Measurements from ENCODE around the gene MRPS2.
"Not testable (repeated sequence)": the region's sequence is repeated elsewhere in the genome, so short reads cannot be mapped to it uniquely, and the experiment has no call there.

The MRPS2 gene

DNA sequence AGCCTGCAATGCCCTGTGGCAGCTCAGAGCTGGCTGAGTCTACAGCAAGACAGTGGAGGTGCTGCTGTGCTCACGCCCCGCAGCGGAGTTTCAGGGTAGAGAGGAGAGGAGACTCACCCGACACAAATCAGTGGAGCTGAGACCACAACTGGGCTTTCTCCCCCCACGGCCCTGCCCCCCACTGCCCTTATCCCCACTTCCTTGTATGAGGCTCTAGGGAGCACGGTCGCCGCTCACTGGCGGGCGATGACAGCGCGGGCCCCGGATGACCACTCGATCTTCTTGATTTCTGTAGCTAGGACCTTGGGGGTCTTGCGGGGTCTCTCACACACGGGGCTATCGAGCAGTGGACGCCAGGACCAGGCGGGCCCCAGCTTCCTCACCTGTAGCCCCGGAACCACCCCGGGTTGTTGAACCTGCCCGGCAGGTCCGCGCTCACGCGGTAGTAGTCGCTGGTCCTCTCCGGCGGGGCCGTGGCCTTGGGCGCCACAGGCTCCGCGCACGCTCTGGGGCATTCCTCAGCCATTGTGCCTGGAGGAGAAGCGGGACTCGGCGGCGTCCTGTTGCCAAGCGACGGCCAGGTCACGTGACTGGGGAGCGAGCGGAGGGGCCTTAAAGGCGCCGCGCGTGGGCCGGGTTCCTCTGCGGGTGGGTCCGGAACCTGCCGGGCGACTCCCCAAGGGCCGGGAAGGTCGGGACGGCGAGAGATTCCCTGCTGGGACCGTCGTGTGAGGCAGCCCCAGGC, 984 bp upstream of the MRPS2 start:
- DNase-seq (ENCODE audit: low read depth) = peak; percentile 85

DNA sequence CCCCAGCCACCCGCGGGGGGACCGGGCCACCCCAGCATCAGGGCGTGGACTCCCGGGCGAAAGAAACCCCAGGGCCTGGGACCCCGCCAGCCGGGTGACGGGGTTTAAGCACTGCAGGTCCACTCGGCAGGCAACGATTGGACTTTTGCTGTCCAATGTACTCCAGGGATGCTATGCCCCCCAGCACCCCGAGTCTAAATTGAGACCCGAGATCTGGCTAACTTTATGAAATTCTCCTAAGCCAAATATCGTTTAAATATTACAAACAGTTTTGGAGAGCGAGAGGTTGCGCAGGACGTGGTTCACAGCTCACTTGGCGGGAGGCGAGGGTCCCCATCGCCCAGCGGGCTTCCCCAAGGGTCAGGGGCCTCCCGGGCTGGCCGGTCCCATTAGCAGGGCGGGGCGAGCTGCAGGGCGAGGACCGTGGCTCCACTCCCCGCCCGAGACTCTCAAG, 384 bp upstream of the MRPS2 start:
- no peak for DNase-seq (ENCODE audit: low read depth)

DNA sequence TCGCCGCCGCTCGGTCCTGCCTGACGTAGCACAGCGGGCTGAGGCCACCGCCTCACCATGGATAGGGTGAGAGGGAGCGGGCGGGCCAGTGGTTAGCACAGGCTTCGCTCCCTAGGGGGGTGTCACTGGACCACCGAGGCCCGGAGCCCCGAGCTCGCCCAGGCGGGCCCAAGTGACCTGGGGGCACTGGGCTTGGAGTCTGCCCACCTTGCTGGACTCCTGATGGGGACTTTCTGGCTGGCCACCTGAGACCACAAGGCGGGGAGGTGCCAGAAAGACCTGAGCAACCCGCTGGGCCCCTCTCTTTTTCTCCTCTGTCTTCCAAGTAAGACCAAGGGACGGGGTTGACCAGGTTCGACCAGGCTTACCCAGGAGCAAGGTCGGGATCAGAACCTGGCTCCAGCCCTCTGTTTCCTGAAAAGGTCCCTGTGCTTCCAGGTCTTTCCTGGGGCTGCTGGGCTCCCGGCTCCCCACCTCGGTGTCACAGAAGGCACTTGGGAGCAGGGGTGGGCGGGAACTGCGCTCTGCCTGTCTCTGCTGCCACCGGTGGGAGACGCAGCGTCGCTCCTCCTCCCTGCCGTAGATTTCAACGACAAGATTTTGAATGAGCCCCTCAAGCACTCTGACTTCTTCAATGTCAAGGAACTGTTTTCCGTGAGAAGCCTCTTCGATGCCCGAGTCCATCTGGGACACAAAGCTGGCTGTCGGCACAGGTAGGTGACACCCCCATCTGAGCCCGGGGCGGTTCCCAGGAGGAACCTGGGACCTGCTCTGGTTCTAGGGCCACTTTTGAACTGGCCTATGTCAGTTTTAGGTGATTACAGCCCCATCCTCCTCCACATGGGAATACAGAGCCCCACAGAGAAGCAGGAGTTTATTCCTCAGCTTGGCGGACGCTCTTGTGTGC, 1.0 kb downstream of the MRPS2 start:
- DNase-seq (ENCODE audit: low read depth) = no peak

DNA sequence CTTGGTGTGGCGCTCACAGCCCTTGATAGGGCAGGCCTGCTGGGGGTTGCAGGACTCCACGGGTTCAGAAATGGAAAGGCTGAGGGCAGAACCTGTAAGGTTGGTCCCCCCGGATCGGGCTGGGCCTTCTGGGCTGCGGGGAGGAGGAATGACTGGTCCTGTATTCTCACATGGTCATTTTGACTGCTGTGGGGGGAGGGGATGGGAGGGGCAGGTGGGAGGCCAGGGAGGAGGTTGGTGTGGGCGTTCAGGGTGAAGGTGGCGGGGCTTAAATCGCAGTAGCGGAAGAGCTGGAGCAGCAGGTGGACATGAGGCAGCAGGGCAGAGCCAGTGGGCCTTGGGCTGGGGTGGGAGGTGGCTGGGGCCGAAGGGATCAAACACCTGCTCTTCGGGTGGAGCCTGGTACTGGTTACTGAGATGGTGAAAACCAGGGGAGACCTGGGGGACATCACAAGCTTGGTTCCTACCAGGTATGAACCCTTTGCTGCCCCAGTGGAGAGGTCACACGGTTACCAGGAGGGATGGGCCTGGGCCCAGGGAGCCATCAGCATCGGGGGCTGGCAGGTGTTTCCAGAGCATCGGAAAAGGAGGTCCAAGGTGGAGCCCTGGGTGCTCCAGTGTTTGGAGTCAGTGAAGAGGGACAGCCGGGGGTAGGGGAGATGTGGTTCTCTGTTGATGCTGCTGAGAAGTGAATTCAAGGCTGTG, 1.8 kb downstream of the MRPS2 start:
- no peak for DNase-seq (ENCODE audit: low read depth)

DNA sequence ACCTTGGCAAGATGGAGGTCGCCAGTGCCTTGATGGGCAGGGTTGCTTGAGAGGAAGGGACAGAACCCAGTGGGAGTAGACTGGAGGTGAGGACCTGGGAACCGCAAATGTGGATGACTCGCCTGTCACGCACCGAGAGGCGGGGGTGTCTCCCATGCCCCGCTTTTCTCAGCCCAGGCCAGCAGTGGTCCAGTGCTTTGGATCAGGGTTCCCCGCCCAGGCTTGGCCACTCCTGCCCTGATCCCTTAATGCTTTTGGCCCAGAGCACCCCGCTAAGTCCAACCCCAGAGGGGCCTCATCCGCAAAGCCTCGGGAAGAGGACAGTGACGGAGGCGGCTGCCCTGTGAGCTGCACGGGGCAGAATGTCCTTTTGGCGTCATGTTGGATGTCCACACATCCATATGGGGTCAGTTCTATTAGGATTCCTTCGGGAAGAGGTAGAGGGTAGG, 2.4 kb downstream of the MRPS2 start:
- no peak for DNase-seq (ENCODE audit: low read depth)

DNA sequence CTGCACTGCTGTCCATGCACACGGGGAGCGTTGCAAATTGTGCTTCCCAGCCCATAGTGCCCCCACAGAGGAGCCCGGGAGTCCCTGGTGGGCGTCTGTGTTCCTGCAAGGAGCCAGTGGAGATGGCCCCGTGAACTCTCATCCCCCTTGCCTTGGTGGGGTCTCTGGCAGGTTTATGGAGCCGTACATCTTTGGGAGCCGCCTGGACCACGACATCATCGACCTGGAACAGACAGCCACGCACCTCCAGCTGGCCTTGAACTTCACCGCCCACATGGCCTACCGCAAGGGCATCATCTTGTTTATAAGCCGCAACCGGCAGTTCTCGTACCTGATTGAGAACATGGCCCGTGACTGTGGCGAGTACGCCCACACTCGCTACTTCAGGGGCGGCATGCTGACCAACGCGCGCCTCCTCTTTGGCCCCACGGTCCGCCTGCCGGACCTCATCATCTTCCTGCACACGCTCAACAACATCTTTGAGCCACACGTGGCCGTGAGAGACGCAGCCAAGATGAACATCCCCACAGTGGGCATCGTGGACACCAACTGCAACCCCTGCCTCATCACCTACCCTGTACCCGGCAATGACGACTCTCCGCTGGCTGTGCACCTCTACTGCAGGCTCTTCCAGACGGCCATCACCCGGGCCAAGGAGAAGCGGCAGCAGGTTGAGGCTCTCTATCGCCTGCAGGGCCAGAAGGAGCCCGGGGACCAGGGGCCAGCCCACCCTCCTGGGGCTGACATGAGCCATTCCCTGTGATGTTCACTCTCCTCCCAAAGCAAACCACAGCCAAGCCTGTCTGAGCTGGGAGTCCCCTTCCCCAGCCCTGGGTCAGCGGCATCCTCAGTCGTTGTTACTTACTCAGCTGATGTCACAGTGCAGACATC, 3.1 kb downstream of the MRPS2 start:
- DNase-seq (ENCODE audit: low read depth) = no peak

DNA sequence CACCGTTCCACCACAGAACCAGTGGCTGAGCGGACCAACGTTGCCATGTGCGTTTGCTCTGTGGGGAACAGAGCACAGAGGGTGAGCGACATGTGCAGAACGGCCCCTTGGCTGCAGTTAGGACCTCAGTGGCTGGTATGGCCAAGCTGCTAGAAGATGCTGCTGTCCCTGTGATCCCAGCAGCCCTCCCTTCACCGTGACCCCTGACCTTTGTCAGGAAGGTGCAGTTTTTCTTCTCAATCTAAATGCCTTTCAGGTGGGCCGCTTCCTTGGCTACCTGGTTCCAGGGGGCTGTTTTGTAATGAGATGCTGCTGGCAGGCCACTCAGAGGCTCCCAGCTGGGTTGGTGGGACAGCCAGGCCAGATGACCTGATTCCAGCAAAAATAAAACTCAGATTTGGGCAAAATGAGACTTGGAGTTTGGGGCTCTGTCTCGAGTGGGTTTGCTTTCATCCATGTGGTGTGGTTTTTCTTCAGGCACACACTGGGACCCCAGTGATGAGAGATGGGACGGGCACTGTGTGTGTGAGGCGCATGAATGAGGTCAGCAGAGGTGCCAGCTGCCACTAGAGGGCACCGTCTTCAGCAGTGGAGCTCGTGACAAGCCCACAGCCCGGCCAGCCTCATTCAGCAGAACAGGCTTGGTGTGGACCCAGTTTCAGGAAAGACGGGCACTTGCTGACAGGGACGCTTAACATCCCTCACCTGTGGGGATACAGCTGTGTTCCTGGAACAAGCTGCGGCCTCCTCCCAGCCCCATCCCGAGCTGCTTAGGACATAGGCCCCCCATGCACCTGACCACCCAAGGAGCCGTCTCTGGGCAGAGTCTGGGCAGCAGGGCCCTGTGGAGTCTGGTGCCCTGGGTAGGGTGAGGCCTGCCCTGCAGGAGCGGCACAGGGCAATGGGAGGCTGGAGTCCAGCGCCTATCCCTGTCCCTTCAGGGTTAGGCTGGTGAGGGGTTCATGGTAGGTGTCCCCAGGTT, 4.1 kb downstream of the MRPS2 start:
- peak; percentile 27 for DNase-seq (ENCODE audit: low read depth)

DNA sequence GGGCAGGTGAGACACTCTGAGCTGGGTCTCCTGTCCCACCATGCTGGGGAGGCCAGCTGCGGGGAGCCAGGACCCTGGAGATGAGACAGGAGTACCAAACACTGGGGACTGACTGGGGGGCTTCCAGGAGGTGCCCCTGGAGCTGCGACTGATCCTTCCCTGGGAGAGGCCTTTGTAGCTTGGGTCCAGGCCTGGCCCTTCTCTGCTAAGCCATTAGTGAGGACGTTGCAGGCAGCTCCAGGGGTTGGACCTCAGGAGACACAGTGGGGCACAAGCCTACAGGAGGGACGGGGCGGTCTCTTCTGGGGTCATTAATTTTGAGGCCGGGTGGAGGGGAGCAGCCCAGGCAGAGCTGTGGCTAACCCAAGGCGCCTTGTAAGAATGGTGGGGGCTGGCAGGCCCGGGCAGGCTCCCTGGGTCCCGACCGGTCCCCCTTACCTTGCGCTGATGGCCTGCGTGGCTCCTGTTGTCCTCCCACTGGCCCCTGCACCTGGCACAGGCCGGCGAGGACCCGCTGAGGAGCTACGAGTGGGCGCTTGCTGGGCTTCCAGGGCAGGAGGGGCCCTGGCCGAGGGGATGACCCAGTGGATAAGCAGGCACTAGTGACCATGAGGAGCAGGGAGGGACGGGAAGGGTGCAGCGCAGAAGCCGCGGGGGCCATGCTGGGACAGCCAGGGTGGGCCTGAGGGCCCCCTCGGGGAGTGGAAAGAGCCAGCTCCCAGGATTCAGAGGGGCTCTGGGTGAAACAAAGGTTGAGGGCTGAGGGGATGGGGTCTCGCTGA, 5.1 kb downstream of the MRPS2 start:
- no peak for DNase-seq (ENCODE audit: low read depth)

DNA sequence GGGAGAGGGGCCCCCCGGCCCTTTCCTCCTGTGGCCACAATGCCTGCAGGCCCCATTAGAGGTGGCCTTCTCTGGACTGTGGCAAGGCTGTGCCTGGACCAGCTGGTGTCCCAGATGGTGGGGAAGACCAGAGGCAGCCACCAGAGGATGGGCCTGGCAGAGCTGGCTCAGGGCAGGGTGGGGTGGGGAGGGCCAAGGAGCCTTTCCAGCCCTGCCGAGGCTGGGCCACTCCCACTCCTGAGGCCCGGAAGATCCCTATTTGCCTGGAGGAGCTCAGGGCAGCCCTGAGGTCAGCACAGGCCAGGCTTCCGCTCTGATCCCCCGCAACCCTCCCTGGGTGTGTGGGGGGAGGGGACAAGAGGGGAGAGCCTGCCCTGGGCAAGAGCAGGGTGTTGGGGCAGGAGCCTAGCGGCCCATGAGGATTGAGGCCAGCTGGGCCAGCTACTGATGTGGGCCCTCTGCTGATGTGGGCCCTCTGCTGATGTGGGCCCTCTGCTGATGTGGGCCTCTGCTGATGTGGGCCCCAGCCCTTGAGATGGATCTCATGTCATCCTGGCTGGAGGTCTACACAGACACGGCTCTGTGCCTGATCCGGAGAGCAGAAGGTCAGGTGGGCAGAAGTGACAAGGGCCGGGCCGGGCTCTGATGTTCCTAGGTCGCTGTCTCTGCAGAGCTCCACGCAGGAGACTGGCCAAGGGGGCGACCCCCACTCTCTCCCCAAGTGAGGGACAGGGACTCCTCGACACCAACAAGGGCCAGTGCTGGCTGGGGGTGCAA, 6.0 kb downstream of the MRPS2 start:
- DNase-seq (ENCODE audit: low read depth) = no peak

DNA sequence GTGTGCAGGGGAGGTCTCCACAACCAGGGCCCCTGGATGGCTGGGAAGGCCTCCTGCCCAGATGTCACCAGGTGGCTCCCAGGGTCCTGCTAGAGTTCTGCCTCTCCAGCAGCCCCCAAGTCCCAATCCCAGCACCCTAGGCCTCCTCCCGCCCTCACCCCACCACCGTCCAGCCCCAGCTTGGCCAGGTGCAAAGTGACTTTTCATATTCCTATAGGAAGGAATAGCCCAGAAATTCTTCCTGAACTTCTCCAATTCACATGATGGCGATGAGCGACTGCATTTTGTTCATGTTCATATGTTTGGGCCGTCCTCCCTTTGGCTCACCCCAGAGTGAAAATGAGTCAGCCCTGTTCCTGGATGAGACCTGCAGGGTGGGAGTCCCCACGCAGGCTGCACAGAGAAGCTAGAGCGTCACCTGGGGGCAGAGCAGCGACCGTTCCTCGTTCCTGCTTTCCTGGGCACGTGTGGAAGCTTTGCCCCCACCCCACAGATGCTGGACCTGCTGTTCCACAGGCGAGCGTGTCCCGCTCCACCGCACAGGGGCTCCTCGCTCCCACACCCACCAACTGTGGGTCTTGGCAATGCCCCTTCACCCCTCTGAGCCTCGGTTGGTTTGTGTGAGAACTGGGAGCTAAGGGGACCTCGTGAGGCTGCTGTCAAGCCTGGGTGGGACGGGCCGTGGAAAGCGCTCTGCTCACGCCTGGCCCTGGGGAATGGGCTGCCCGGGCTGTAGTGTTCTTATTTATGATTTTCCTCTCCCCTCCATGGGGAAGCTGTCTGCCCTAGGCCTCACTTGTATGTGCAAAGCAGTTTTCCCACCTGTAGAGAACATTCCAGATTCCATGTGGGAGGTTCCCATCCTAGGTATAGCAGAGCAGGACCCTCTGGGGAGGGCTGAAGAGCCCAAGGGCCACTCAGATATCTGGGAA, 6.9 kb downstream of the MRPS2 start:
- no peak for DNase-seq (ENCODE audit: low read depth)

DNA sequence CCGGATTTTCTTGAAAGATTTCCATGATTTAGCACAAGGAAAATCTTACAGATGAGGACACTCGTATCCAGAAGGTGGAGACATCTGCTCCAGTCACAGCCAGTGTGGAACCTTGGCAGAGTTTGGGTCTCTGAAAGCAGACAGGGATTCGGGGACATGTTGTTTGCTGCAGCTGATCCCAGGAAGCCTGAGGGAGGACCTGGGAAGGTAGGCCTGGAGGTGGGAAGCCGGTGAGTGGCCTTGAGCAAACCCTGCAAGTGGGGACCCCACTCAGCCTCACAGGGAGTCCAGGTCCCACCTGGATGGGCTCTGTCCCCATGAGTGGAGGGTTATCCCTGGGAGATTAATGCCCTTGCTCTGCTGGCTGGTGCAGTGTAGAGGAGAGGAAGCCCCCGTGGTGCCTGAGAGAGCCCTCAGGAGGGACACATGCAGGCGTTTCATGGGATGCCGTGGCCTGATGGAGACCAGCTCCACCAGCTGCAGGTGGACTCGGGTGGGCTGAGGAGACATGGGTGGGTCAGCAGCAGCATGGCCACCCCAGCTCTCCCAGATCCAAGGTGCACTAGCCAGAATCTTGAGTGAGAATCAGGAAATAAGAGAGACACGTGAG, 7.8 kb downstream of the MRPS2 start:
- no peak for DNase-seq (ENCODE audit: low read depth)

DNA sequence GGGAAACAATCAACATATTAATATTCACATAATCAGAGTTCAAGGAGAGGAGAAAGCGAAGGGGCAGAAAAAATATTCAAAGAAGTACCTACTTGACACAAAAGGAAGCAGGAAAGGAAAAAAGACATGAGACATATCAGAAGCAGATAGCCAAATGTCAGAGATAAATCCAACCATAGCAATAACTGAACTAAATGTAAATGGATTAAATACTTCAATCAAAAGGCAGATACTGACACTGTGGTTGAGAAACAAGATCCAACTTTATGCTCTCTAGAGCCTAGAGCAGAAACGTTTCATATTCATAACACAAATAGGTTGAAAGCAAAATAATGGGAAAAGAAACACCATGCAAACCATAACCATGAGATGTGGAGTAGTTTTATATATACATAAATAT, 9.0 kb downstream of the MRPS2 start:
- DNase-seq (ENCODE audit: low read depth) = no peak

DNA sequence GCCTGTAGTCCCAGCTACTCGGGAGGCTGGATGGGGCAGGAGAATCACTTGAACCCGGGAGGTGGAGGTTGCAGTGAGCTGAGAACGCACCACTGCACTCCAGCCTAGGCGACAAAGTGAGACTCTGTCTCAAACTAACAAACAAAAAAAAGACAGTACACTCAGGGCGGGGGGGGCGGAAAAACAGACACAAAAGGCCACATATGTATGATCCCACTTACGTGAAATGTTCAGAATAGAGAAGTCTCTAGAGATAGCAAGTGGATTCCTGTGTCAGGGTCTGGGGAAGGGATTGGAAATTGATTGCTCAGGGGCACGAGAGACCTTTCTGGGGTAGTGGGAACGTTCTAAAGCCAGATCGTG, 11.7 kb downstream of the MRPS2 start:
- DNase-seq (ENCODE audit: low read depth) = no peak

DNA sequence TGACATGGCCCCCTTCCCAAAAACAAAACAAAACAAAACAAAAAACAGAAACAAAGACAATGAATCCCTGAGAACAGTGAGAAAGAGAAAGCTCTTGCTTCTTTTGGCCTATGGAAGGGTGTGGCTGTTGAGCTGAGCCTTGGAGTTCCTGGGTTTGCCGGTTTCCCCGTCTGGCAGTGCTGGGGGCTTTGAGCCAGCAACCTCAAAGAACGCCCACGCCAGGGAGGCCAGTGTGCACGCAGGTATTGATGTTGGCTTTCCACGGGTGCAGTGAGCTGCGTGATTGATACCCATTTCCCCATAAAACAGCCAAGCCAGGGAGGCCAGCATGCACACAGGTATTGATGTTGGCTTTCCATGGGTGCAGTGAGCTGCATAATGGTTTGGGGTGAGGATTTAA, 12.4 kb downstream of the MRPS2 start:
- no peak for DNase-seq (ENCODE audit: low read depth)

DNA sequence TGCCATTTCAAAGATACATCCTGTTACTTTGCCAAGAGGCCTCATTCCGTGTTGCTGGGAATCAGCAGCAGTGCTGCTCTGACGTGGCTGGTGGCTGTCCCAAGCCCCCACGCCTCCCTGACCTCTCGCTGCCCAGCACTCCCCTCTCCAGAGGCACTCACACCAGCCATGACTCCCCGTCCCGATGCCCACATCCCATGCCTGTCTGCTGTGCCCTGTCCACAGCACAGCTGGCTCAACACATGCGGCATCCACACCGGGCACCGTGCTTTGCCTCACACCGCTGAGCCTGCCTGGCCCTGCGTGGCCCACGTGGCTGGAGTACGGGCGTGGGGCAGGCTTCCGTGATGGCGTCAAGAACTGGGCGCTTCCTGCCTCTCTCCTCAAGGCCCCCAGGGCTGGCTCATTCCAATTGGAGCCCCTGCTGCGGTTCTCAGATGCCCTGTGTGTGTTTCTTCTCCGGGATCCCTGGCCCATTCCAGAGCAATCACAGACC, 12.9 kb downstream of the MRPS2 start:
- no peak for DNase-seq (ENCODE audit: low read depth)

DNA sequence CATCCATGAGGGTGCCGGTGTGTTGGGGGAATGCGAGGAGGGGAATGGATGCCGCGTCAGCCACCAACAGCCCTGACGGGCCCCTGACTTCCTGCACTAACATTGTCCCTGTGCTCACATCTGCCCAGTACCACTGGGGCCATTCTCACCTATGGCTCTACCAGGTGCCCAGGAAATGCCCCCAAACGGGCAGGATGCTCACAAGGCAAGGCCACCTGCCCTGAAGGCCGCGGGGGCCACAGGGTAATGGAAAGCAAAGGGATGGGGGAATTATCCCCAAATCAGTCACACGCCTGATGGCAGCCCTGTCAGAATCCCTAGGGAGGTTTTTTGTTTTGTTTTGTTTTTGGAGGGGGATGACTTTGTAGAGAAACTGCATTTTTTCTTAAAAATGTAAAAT, 13.4 kb downstream of the MRPS2 start:
- not testable (repeated sequence) for DNase-seq (ENCODE audit: low read depth)
